OCI-M1 (cell line): ENCODE results near the gene CCDC34.
"Not testable (repeated sequence)": the region's sequence is repeated elsewhere in the genome, so short reads cannot be mapped to it uniquely, and the experiment has no call there.

ENCODE experiments used
- DNase-seq: peaks from one replicate; lab custom pipeline; 2025; lab: John Stamatoyannopoulos, UW

Gene CCDC34

DNA sequence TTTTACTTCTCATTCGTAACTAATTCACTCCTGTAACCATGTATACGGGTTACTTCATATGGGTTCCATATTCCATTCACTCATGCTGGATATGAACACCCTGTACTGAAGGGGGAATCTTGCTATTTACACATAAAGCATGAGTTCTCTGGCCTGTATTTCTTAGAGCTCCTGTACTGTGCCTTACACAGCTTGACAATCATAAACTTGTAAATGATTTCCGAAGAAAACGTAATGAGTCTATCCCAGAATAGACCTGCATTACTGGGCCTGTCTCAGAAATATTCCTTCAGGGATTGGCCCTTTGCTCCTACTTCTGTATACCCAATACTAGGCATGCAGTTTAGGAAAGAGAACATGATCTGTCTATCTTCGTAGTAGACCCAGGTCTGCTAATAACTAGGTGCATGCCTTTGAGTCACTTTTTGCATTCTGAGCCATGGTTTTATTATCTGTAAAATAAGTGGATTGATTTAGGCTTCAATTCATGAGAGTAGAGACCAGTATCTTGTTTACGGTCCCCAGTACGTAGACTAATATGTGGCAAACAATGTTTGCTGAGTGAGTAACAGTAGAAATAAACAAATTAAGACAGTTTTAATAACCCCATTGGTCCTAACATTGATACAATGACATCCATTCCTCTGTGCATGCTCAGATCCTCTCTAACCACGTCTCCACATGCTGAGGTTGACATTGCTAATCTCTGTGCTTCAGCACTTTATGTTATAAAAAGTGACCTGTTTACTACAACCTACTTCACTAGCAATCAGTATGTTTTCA lies 1.2 kb downstream of the CCDC34 start:
- DNase-seq: no peak

DNA sequence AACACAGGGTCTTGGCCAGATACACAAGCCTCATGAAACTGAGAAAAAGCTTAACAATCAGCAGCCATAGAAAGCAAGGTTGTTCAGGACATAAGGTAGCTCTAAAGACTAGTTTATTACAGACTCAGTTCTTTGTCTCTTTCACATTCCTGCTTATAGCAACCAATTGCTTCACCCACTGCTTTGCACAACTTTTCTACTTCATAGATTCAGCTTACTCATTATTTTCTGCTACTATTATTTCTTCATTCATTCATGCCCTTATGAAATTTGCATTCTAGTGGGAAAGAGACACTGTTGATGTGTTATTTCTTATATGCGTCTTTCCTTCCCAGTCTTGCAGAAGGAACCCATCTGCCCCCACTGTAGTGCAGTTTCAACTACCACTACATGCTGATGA lies 4.7 kb downstream of the CCDC34 start:
- no peak for DNase-seq

DNA sequence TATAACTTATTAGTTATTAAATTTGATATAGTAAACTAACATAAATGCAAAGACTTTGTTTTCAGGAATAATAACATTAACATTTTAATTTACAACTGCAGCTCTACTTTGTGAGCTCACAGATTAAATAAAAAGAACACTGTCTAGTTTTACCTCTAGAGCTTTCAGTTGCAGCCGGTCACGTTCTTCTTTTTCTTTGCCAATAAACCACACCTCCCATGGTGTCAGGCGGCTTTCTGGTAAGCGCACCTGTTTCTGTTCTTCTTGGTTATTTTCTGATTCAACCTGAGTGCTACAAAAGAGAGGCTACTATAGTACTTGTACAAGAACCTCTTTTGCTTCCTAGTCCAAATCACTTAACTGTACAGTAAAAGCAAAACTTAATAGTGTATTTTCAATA lies 5.8 kb downstream of the CCDC34 start:
- no peak for DNase-seq

DNA sequence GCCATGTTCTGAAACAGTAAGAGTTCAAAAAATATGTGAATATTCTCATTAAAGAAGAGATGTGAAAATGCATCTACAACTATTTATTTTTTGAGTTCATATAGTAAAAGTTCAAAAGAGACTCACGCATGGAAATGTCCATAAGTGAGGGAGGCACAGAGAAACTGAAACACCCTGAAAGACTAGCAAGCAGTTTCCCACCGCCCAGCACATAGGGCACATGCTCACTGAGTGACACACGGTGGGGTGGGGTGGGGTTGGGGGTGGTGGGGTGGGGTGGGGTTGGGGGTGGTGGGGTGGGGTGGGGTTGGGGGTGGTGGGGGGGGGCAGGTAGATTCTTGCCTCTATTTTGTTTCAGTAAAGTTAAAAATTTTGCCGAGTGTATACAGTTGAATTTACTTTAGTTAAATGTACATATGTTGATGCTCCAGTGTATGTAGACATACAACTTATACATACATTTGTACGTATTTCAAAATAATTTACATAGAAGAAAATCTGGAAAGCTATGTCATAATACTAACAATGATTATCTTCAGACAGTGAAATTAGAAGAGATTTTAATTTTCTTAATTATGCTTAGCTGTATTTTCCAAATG lies 6.3 kb downstream of the CCDC34 start:
- no peak for DNase-seq

DNA sequence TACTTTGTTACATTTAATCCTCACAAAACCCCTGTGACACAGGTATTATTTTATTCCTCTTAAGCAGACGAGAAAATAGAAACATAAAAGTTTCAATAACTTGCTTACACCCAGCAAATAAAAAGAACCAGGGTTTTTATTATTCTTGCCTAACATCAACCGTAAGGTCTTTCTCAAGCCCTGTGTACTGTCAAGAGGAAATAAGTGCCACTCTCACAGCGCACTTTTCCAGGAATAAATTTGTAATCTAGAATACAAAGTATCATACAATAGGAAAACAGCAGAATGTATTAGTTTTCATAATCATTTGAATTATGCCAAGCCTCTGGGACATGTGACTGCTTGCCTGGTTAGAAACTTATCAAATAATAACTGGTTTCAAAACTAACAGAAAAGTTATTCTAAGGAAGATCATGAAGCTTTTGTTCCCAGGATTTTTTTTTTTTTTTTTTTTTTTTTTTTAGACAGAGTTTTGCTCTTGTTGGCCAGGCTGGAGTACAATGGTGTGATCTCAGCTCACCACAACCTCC lies 7.4 kb downstream of the CCDC34 start:
- DNase-seq: no peak

DNA sequence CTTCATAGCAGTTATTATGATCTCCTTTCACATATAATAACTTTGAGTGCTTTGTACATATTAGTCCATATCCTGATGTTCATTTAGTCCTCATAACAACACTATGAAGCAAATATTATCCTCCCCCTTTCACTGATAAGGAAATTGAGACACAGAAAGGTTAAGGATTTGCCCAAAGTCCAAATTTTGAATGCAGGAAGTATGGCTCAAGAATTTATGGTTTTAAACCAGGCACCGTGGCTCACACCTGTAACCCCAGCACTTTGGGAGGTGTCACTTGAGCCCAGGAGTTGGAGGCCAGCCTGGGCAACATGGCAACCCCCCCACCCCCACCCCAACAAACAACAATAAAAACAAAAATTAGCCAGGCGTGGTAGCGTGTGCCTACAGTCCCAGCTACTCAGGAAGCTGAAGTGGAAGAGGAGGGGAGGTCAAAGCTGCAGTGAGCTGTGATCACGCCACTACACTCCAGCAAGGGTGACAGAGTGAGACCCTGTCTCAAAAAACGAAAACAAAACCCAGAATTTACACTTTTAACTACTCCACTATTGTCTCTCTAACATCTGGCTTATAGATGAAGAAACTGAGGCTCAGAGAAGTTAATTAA lies 8.6 kb downstream of the CCDC34 start:
- DNase-seq: no peak

DNA sequence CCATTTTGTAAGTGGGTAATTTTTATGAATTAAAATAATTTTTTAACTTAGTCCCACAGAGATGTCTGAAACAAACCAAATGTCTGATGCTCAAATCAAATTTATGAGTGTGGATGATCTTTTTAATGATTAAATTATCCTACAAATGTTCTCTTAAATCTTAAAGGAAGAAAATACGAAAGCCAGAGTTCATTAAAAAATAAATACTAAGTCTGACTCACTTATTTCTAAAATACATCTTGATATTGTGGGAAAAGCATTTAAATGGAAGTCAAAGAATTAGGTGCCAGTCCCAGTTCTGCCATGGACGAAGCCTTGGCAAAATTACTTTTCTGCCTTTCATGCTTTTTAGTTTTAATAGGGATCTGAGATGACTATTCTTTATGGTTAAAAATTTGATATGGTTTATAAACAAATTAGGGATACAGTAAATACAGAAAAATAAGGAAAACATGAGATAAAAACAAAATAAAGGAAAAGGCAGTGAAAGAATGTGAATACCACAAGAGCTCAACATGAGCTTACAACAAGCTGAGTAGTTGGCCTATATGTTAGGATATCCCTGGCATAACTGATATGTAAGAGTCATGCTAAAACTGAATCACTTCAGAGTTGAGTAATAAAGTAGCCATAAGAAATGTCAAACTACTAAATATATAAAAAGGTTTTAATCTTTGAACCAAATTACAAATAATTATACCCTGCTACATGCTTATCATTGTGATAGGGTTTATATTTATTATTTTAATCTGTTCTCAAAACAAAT lies 9.2 kb downstream of the CCDC34 start:
- DNase-seq: no peak

DNA sequence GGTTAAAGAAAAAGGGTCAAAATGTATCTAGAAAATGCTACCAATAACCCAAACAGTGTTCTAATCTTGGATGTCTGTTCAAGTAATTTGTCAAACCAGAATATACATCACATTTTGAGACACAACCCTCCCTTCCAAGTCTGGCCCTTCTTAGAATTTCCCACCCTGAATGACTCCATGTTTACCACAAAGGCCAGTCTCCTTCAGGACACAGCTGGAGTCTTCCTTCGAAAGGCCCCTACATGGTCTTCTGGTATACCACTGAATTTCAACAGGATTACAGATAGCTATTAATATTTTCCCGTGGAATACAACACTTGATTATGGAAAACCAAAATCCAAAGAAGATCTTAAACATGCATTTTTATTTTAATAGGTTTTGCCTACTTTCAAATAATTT lies 10.2 kb downstream of the CCDC34 start:
- no peak for DNase-seq

DNA sequence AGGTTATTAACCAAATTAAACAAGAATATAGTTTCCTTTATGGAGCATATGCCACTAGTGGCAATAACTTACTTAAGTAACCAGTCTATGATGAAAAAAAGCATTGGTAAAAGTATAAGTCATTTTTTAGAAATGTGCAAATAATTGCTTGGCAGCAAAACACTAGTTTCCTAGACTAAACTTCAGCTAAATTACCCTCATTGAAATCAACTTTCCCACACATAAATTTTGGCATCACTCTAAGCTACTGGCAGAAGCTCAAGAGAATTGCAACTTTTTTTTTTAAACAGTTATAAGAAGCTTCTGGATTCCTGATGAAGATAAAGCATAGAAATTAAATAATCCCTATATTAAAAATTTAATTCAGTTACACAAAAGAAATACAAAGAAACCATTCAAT lies 12.5 kb downstream of the CCDC34 start:
- DNase-seq: no peak

DNA sequence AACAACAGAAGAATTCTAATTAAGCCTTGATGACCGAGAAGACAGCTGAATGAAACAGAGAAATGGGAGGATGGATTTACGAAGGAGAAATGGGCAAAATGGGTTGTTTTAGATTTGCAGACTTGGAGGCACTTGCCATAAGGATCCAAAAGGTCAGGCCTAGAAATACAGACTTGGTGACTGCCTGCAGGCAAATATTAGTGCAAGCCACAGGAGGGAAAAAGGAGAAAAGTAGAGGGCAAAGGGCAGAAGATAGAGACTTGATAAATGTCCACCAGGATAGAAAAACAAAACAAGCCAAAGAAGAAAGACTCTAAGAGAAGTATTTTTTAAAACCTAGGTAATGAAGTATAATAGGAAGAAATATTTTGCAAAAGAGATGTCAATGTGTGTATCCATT lies 13.1 kb downstream of the CCDC34 start:
- DNase-seq: no peak

DNA sequence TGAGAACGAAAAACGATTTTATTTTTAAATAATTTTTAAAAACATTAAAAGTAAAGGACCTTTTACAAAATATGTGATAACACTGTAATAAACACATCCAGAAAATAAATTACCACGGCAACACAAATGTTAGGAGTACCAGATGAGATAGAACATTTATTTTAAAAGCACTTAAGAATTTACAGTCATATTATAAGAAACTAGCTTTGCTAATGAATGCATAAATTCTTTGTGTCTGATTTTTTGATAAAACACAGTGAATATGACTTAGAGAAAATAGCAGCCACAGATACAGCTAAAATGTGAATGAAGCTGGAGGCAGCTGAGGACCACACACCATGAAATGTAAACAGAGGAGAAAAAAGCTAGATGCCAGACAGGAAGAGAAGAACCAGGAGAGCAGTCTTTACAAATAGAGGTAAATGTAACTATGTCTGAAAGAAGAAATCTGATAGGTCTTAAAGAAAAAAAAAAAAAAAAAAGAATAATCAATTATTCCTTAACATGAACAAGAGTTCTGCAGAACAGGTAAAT lies 14.6 kb downstream of the CCDC34 start:
- no peak for DNase-seq

DNA sequence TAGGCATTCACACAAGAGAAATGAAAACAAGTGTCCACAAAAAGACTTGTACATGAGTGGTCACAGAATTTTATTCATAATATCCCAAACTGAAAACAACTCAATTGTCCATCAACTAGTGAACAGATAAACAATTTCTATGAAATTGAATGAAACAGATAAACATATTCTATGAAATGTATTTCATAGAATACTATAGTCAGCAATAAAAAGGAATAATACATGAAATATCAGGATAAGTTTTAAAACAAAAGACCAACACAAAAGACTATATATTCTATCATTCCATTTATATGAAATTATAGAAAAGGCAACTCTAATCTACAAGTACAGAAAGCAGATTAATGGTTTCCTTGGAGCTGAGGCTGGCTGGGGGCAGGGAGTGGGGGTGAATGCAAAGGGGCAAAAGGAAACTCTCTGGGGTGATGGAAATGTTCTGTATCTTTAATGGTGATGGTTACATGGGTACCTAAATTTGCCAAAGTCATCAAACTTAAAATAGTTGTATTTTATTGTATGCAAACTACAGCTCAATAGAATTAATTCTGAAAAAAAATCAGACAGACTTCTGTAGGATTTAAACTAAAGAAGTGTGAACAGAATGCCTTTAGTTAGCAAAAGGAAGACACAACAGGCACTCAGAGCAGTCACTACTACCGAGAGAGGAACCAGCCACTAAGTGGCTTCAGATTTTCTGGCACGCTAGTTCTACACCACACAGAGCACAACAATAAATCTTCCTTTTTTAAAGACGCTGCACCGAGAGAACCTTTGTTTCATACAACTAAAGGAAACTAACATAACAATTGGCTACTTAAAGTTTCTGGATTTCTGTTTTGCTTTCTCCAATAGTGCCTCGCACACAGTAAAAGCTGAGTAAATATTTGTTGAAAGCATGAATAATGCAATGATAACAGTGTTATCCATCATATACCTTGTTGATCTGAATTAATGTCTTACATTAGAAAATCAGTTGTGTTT lies 15.4 kb downstream of the CCDC34 start:
- no peak for DNase-seq

DNA sequence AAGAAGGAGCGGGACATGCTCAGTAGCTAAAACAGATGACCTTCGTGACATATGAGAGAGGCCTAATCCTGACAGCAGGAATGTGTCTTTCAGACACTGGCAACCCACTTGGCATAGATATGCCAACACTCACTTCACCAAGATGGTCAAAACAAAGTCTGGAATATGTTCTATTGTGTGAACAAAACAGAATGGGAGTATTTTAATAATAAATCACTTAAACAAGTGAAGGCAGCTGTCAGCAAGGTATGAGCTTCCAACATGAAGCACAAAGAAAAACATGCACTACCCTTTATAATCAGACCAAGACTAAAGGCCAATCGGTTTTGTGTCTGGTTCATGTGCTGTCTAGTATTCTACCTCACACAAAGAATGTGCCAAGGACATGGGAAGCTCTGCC lies 23.1 kb downstream of the CCDC34 start:
- DNase-seq: no peak

DNA sequence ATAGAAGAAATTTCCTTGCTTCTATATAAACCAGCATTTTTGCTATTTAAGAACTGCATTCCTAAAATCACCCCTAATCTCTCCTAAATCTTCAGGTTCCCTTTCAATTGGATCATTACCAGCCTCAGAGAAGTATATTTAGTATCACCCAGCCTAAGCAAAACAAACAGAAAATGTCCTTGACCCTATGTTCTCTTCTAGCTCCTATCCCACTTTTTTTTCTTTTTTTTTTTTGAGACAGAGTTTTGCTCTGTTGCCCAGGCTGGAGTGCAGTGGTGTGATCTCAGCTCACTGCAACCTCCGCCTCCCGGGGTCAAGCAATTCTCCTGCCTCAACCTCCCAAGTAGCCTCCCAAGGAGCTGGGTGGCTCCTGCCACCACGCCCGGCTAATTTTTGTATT lies 28.3 kb downstream of the CCDC34 start:
- DNase-seq: not testable (repeated sequence)

DNA sequence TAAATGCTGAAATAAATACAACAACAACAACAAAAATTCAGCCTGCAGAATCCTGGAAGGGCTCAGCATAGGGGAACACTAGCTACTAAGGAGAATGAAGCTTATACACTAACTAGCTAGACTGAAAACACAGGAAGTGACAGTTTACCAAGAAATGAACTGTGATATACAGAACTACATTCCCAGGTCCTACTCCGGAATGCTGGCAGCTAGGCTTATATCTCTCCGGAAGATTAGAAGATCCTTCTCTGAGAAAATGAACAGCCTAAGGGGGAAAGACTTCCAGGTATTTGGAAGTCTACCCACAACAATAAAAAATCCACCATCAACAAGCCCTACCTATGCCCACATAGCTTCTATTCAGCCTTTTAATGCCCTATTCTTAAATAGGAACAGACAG lies 31.0 kb downstream of the CCDC34 start:
- no peak for DNase-seq

DNA sequence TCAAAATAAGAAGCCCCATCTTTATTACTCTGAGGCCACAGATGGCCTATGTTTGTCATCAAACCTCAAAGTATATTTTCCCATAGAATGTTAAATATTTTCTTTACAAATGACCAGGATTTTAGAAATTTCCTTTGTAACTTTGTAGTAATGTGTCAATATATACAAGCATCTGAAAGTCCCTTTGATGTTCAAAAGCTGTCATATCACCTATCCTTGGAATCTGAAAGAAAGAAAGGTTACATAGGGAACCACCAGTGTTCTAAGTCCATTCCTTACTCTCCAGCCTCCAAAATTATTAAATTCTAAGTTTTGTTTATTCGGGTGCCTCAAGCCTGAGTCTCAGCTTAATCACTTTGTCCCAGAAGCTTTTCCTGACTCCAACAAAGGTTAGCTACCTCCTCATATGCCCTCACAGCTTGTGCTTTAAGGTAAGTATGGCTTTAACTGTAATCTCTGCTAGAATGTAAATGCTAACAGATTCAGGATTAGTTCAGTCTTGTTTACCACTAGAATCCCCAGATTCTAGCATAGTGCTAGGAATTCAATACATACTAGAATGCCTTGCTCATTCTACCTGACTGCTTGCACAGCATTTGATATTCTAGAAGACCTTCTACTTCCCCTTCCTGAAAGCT lies 32.3 kb downstream of the CCDC34 start:
- DNase-seq: no peak

DNA sequence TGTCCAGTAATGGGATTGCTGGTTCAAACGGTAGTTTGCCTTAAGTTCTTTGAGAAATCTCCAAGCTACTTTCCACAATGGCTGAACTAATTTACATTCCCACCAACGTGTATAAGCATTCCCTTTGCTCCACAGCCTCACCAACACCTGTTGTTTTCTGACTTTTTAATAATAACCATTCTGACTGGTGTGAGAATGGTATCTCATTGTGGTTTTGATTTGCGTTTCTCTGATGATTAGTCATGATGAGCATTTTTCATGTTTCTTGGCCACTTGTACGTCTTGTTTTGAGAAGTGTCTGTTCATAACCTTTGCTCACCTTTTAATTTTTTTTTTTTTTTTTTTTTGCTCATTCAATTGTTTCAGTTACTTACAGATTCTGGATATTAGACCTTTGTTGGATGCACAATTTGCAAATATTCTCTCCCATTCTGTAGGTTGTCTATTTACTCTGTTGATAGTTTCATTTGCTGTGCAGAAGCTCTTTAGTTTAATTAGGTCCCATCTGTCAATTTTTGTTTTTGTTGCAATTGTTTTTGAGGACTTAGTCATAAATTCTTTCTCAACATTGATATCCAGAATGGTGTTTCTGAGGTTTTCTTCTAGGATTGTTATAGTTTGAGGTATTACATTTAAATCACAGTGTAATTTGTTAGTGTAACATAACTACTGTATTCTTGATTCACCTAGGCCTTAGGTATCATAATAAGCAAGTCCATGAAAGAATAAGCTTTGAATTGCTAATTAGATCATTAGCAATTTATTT lies 33.0 kb downstream of the CCDC34 start:
- DNase-seq: no peak

DNA sequence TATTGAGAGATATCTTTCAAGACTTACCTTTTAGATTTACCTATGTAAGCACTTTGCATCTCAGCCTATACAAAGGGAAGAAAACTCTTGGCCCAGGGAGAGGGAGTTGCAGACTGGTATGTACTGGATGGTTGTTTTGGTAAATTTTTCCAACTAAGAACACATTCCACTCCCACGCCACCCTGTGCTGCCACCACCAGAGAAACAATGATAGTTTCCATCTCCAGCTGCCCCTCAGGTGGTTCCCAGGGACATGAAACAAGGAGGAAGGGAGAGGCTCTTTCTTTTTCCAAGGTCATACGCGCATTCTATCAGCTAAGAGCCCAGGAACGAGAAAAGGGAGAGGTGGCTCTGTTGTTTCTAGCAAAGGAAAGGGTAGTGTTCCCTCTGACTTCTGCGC lies 34.4 kb downstream of the CCDC34 start:
- DNase-seq: no peak

DNA sequence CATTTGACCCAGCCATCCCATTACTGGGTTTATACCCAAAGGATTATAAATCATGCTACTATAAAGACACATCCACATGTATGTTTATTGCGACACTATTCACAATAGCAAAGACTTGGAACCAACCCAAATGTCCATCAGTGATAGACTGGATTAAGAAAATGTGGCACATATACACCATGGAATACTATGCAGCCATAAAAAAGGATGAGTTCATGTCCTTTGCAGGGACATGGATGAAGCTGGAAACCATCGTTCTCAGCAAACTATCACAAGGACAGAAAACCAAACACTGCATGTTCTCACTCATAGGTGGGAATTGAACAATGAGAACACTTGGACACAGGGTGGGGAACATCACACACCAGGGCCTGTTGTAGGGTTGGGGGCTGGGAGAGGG lies 36.0 kb downstream of the CCDC34 start:
- not testable (repeated sequence) for DNase-seq

DNA sequence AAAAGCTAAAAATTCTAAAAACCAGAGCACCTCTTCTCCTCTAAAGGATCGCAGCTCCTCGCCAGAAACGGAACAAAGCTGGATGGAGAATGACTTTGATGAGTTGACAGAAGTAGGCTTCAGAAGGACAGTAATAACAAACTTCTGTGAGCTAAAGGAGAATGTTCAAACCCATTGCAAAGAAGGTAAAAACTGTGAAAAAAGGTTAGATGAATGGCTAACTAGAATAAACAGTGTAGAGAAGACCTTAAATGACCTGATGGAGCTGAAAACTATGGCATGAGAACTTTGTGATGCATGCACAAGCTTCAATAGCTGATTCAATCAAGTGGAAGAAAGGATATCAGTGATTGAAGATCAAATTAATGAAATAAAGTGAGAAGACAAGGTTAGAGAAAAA lies 40.8 kb downstream of the CCDC34 start:
- DNase-seq: not testable (repeated sequence)
